H1 (cell line): ENCODE data around the gene PDGFD.

ENCODE experiments used
- BRCA1 ChIP-seq: IDR thresholded peaks from 2 replicates; pipeline ENCODE4 v1.6.1; 2012; ENCODE audit warnings: low read depth, low read length, improper control_type of control experiment
- EP300 ChIP-seq, 2 experiments: IDR thresholded peaks; 1 replicate in 1 of 2; 2 replicates in 1 of 2; pipeline ENCODE4 v1.6.1; 2011 to 2012; ENCODE audit warnings: low read depth in 2 of 2, low read length in 2 of 2, mild to moderate bottlenecking in 2 of 2, borderline replicate concordance in 1 of 2, inconsistent platforms in 1 of 2, moderate library complexity in 1 of 2
- EZH2 ChIP-seq: fragments of 200-600 bp; sonication (generic); IDR thresholded peaks from 2 replicates; pipeline ENCODE4 v1.7.1; 2012; ENCODE audit warnings: low read depth, mild to moderate bottlenecking, moderate library complexity, low read length, inconsistent platforms; ENCODE audit not compliant: severe bottlenecking
- FOSL1 ChIP-seq: IDR thresholded peaks from 2 replicates; pipeline ENCODE4 v1.6.1; 2011; ENCODE audit warnings: mild to moderate bottlenecking, low read depth, low read length, moderate library complexity; ENCODE audit not compliant: insufficient read depth
- HDAC6 ChIP-seq: IDR thresholded peaks from one replicate; pipeline ENCODE4 v1.7.1; 2012; ENCODE audit warnings: low read depth, mild to moderate bottlenecking, inconsistent platforms, low read length, moderate library complexity
- MAFK ChIP-seq: IDR thresholded peaks from 2 replicates; pipeline ENCODE4 v1.6.1; 2012; ENCODE audit warnings: low read depth, mild to moderate bottlenecking, improper control_type of control experiment, low read length
- MAX ChIP-seq: IDR thresholded peaks from 2 replicates; pipeline ENCODE4 v1.6.1; 2012; ENCODE audit warnings: inconsistent platforms
- NANOG ChIP-seq: IDR thresholded peaks from 2 replicates; pipeline ENCODE4 v1.6.1; 2011; ENCODE audit warnings: low read length, low read depth, mild to moderate bottlenecking, inconsistent platforms; ENCODE audit not compliant: insufficient read depth, poor library complexity, severe bottlenecking
- POLR2A ChIP-seq, 2 experiments: IDR thresholded peaks; 1 replicate in 1 of 2; 2 replicates in 1 of 2; pipeline ENCODE4 v1.6.1; 2011; ENCODE audit warnings: low read depth in 2 of 2, low read length in 2 of 2, mild to moderate bottlenecking in 2 of 2; ENCODE audit errors: control extremely low read depth in 1 of 2
- RNF2 ChIP-seq: fragments of 200-900, 300-1000 bp; sonication (generic); IDR thresholded peaks from 2 replicates; pipeline ENCODE4 v1.7.1; 2016; ENCODE audit warnings: borderline replicate concordance, low read depth, mild to moderate bottlenecking, antibody characterized with exemption, low read length; ENCODE audit not compliant: poor library complexity, severe bottlenecking; ENCODE audit errors: missing control alignments
- SP4 ChIP-seq: IDR thresholded peaks from 2 replicates; pipeline ENCODE4 v1.6.1; 2012; ENCODE audit warnings: low read length, inconsistent platforms
- SUZ12 ChIP-seq: fragments of 200-600 bp; sonication (generic); IDR thresholded peaks from 2 replicates; pipeline ENCODE4 v1.6.1; 2012; ENCODE audit warnings: mild to moderate bottlenecking, inconsistent platforms, low read length, moderate library complexity, mixed read lengths
- TF ChIP-seq, protein P1 (sequence below), 3 experiments: IDR thresholded peaks; 1 replicate in 2 of 3; 2 replicates in 1 of 3; pipeline versions ENCODE4 v1.5.1 to v1.6.1; 2011; ENCODE audit warnings: low read length in 3 of 3, mild to moderate bottlenecking in 3 of 3, inconsistent platforms in 2 of 3, low read depth in 1 of 3, moderate library complexity in 1 of 3; ENCODE audit not compliant: insufficient read depth in 1 of 3; ENCODE audit errors: control extremely low read depth in 1 of 3

GRCh38 chr11:104154296-104154695, 9.7 kb downstream of the PDGFD start:
- TF ChIP-seq RNF2 (no peak), POLR2A (IDR thresholded peaks at IDR 0.05; ENCODE audit: control extremely low read depth in 1 of 2, low read depth in 2 of 2, low read length in 2 of 2) (no peak), FOSL1 (no peak), EZH2 (no peak), NANOG (no peak), BRCA1 (no peak), MAX (no peak), SUZ12 (no peak), MAFK (no peak), EP300 (IDR thresholded peaks at IDR 0.05; ENCODE audit: borderline replicate concordance in 1 of 2, low read depth in 2 of 2, low read length in 2 of 2) (no peak), SP4 (no peak), HDAC6 (no peak)
- TF ChIP-seq, protein P1, sequence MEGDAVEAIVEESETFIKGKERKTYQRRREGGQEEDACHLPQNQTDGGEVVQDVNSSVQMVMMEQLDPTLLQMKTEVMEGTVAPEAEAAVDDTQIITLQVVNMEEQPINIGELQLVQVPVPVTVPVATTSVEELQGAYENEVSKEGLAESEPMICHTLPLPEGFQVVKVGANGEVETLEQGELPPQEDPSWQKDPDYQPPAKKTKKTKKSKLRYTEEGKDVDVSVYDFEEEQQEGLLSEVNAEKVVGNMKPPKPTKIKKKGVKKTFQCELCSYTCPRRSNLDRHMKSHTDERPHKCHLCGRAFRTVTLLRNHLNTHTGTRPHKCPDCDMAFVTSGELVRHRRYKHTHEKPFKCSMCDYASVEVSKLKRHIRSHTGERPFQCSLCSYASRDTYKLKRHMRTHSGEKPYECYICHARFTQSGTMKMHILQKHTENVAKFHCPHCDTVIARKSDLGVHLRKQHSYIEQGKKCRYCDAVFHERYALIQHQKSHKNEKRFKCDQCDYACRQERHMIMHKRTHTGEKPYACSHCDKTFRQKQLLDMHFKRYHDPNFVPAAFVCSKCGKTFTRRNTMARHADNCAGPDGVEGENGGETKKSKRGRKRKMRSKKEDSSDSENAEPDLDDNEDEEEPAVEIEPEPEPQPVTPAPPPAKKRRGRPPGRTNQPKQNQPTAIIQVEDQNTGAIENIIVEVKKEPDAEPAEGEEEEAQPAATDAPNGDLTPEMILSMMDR (IDR thresholded peaks at IDR 0.05; ENCODE audit: control extremely low read depth in 1 of 3, insufficient read depth in 1 of 3, low read depth in 1 of 3, low read length in 3 of 3), result no peak
